Lower leg skin (tissue), 3 donors: ENCODE data around the gene DDT.

Experiments
- CTCF ChIP-seq, 3 donors: fragments of 450-650 bp; IDR thresholded peaks; one replicate each; pipeline ENCODE4 v1.5.1; 2016; ENCODE audit warnings: antibody characterized with exemption in 3 of 3, mild to moderate bottlenecking in 3 of 3, moderate library complexity in 2 of 3
- POLR2A ChIP-seq, 2 donors: fragments of 450-650 bp; IDR thresholded peaks; one replicate each; pipeline ENCODE4 v1.6.1; 2016 to 2017; ENCODE audit warnings: antibody characterized with exemption in 2 of 2, mild to moderate bottlenecking in 1 of 2, moderate library complexity in 1 of 2

- TF ChIP-seq CTCF (IDR thresholded peaks at IDR 0.05) (no peak), POLR2A (IDR thresholded peaks at IDR 0.05) (no peak)
Measured at GRCh38 chr22:24016156-24016555, 41.9 kb upstream of the DDT start.
